Measurements from ENCODE around the gene LTB. TPM values are rescaled to one million over a fixed set of nuclear protein-coding genes. Genes with fewer than 3 reads are reported as not detected.

The LTB gene
- total and polyA plus RNA-seq, 2 of the 4 experiments (the other 2 are of a cell fraction) = not detected

DNA sequence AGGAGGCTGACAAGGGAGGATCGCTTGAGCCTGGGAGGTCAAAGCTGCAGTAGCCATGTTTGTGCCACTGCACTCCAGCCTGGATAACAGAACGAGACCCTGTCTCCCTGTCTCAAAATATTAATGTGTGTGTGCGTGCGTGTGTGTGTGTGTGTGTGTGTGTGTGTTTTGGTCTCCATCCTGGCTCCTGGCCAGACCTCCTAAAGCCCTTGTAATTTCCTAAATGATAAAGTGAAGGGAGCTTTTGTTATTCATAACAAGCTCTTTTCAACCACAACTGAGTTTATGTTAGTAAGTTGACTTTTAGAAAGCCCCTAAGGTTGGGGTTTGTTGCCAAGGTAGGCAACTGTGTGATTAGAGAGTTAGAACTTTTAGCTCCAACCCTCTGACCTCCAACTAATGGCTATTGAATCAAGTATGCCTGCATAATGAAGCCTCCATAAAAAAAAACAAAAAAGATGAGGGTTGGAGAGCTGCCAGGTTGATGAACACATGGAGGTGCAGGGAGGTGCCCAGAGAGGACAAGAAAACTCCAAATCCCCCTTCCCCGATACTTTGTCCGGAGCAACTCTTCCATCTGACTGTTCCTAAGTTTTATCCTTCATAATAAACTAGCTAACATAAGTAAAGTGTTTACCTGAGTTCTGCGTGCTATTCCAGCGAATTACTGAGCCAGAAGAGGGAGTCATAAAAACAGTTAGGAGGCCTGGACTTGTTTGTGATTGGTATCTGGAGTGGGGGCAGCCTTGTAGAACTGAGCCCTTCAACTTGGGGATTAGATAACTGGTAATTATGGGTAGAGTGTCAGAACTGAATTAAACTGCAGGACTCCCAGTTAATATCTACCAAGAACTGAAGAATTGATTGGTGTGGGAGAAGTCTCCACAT is 27.5 kb upstream of the LTB start:
- H4K8ac ChIP-seq (ENCODE audit: low read depth in 2 of 2, low read length in 2 of 2) = no peak overlapping the region
- H3K56ac ChIP-seq (ENCODE audit: extremely low read depth, insufficient read depth, low read length) = no peak overlapping the region
- H3K18ac ChIP-seq (ENCODE audit: low read depth, low read length) = no peak overlapping the region
- H3K23ac ChIP-seq (ENCODE audit: low read depth, low read length) = no peak overlapping the region
- H3K79me1 ChIP-seq (ENCODE audit: low read depth in 1 of 2, low read length in 2 of 2) = no peaks in the 10 kb centered on the region
- BruUV-seq (replicated peaks) = no TSS peak
- ChIA-PET POLR2A (ENCODE audit: unreplicated experiment) (no interaction called here), CTCF (interaction anchor here (0.6 to 0.8 kb wide), 2 partner anchors 37 to 63 kb away, joined by 3 to 4 read pairs; partner anchors contain the start of gene ATP6V1G2)
- intact Hi-C loops (cut with micrococcal nuclease) = no loop called here
- H2BK20ac ChIP-seq (ENCODE audit: low read depth, low read length) = no peak overlapping the region
- dilution Hi-C loops (cut with HindIII; ENCODE audit: low sequenced_read_pairs, unreplicated experiment) = no loop called here
- TF ChIP-seq FOS (IDR thresholded peaks at IDR 0.05; ENCODE audit: low read depth, low read length) = no peak
- TF ChIP-seq CHD1 (IDR thresholded peaks at IDR 0.05; ENCODE audit: low read depth, low read length) = no peak
- TF ChIP-seq RFX5 (IDR thresholded peaks at IDR 0.05; ENCODE audit: low read depth, low read length) = no peak
- no peak for TF ChIP-seq MAZ (IDR thresholded peaks at IDR 0.05; ENCODE audit: borderline replicate concordance, low read depth, low read length)
- TF ChIP-seq NFE2L2 (IDR thresholded peaks at IDR 0.05; ENCODE audit: low read depth, low read length) = no peak
- TF ChIP-seq POLR2A (IDR thresholded peaks at IDR 0.05; ENCODE audit: low read depth, low read length) = no peak
- no peaks in the 10 kb centered on the region for H3K4me1 ChIP-seq (ENCODE audit: control insufficient read depth, insufficient read depth, low read length)
- no peak overlapping the region for H4K5ac ChIP-seq (ENCODE audit: low read depth, low read length)
- no peak overlapping the region for H2AFZ ChIP-seq (replicated peaks; ENCODE audit: low read length, poor library complexity)
- H3K36me3 ChIP-seq (ENCODE audit: control insufficient read depth, insufficient read depth, low read length) = no peaks in the 10 kb centered on the region
- H3K4ac ChIP-seq (ENCODE audit: low read depth, low read length) = no peak overlapping the region
- in situ Hi-C loops (cut with MboI; ENCODE audit: low sequenced_read_pairs) = no loop called here
- no peak overlapping the region for H2AK5ac ChIP-seq (ENCODE audit: low read depth, low read length)
- no peak overlapping the region for H3K27ac ChIP-seq (ENCODE audit: insufficient read depth, low read length)
- H3K4me2 ChIP-seq (ENCODE audit: low read depth, low read length) = no peak overlapping the region
- H4K20me1 ChIP-seq (ENCODE audit: insufficient read depth, low read length) = no peaks in the 10 kb centered on the region
- no peak for DNase-seq
- no peak overlapping the region for H4K91ac ChIP-seq (ENCODE audit: insufficient read depth, low read depth, low read length)
- no peak overlapping the region for H3K4me3 ChIP-seq (ENCODE audit: insufficient read depth, low read depth, low read length)
- H2AK9ac ChIP-seq (replicated peaks; ENCODE audit: low read depth, low read length, poor library complexity) = no peak overlapping the region
- 100% methylated on average over 1 of the region's 8 CpGs; no CpG with 5 or more reads in 1 of the 2 experiments for WGBS, 2 experiments (ENCODE audit: extremely low coverage in 2 of 2, insufficient read length in 1 of 2)
- peaks cover 7% of the 10 kb centered on the region for H3K27me3 ChIP-seq (ENCODE audit: control insufficient read depth, insufficient read depth, low read length)
- no peak overlapping the region for H2BK5ac ChIP-seq (ENCODE audit: low read depth, low read length, poor library complexity, severe bottlenecking)
- no peak overlapping the region for H3K14ac ChIP-seq (replicated peaks; ENCODE audit: low read depth, low read length)
- H2BK15ac ChIP-seq (ENCODE audit: low read depth, low read length) = no peak overlapping the region
- no peaks in the 10 kb centered on the region for H3K9me3 ChIP-seq (ENCODE audit: control insufficient read depth, insufficient read depth, low read length)
- no peak for ATAC-seq (ENCODE audit: low read depth)
- no peak overlapping the region for H3K9ac ChIP-seq (ENCODE audit: low read depth, low read length)
- H3K9me1 ChIP-seq (ENCODE audit: insufficient read depth, low read length) = 0 out of 2 replicates have a peak, but pooled peaks cover 3% of the 10 kb centered on the region
- no peak overlapping the region for H2BK120ac ChIP-seq (ENCODE audit: low read depth, low read length)
